D721Med (cell line): ENCODE results near the gene GIMAP6.
"Not testable (repeated sequence)": the region's sequence is repeated elsewhere in the genome, so short reads cannot be mapped to it uniquely, and the experiment has no call there.

ENCODE experiments used
- DNase-seq: peaks from one replicate; pipeline ENCODE4 v3.0.0; 2011; ENCODE audit warnings: low spot score; ENCODE audit not compliant: insufficient read length
- FAIRE-seq: peaks from 2 replicates; lab custom pipeline; 2011; peaks lifted over from hg19 to GRCh38; lab: Jason Lieb, UNC
- TF ChIP-seq, protein P1 (sequence below): IDR thresholded peaks from 2 replicates; pipeline ENCODE4 v1.5.1; 2012; ENCODE audit warnings: mild to moderate bottlenecking, control low read depth; ENCODE audit not compliant: insufficient read depth; ENCODE audit errors: missing control alignments

Gene GIMAP6

DNA sequence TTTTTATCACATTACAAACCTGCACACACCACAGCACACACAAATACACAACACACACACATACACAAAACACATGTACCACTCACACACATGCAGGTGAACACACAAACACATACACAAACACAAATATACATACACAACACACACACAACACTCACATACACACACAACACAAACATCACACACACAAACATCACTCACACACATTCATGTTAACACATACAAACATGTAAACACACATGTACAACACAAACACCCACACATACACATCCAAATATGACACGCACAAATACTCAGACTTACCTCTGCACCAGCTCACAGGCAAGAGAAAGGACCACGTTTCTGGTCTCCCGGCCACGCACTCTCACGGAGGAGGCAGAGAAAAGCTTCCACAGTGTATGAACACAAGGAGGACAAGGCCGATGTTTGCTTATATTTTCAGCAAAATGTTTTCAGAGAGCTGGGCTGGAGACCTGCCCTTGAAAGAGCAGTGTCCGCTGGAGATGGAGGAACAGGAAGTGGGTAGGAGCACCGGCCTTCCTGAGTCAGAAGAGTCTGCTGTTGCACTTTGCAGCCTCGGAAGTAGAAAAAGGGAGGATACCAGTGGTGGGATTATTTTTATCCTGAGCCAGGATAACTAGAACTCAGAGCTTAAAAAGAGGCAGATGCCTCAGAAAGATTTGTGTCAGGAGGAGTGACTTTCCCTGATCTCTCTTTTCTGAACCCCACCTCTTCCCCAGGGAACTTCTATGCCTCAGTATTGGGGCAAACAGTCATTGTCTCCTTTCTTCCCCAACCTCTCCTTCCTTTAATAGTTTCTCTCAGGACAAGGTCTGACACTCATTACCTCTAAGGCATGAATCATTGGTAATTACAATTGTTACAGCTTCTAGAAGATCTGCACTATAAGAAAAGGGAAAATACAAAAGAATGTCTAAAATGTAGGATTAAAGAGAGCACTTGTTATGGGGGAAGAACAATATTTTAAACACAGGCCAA lies at the start of gene GIMAP6:
GIMAP6 (minus strand) TSS at position 520 of the 999 bp plus-strand sequence. CDS start 2,243 bp downstream, outside the sequence.
- FAIRE-seq (no peak), DNase-seq (no peak)
- TF ChIP-seq, protein P1, sequence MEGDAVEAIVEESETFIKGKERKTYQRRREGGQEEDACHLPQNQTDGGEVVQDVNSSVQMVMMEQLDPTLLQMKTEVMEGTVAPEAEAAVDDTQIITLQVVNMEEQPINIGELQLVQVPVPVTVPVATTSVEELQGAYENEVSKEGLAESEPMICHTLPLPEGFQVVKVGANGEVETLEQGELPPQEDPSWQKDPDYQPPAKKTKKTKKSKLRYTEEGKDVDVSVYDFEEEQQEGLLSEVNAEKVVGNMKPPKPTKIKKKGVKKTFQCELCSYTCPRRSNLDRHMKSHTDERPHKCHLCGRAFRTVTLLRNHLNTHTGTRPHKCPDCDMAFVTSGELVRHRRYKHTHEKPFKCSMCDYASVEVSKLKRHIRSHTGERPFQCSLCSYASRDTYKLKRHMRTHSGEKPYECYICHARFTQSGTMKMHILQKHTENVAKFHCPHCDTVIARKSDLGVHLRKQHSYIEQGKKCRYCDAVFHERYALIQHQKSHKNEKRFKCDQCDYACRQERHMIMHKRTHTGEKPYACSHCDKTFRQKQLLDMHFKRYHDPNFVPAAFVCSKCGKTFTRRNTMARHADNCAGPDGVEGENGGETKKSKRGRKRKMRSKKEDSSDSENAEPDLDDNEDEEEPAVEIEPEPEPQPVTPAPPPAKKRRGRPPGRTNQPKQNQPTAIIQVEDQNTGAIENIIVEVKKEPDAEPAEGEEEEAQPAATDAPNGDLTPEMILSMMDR, result no peak

DNA sequence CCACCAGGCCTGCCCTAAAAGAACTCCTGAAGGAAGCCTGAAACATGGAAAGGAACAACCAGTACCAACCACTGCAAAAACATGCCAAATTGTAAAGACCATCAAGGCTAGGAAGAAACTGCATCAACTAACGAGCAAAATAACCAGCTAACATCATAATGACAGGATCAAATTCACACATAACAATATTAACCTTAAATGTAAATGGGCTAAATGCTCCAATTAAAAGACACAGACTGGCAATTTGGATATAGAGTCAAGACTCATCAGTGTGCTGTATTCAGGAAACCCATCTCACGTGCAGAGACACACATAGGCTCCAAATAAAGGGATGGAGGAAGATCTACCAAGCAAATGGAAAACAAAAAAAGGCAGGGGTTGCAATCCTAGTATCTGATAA lies 48.2 kb upstream of the GIMAP6 start:
- not testable (repeated sequence) for DNase-seq, FAIRE-seq

DNA sequence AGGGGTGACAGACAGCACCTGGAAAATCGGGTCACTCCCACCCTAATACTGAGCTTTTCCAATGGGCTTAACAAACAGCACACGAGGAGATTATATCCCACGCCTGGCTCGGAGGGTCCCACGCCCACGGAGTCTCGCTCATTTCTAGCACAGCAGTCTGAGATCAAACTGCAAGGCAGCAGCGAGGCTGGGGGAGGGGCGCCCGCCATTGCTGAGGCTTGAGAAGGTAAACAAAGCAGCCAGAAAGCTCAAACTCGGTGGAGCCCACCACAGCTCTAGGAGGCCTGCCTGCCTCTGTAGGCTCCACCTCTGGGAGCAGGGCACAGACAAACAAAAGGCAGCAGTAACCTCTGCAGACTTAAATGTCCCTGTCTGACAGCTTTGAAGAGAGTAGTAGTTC lies 46.4 kb upstream of the GIMAP6 start:
- not testable (repeated sequence) for FAIRE-seq, DNase-seq

DNA sequence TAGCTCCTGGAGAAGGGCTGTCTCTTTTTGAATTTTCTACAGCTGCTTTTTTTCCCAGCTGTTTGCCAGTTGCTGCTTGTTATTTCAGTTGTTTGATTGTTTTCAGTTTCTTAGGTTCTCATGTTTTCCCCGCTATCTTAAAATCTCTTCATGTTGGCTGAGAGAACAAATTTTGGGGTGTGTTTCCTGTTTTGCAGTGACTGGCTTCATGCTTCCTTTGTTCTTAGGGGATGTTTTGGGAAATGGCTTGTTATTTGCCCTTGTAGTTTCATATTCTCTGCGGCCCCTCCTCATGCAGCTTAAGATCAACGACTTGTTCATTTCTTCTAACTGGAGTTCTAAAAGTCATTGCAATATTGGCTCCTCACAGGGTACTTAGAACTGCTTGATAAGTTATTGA lies 44.7 kb upstream of the GIMAP6 start:
- DNase-seq, FAIRE-seq: not testable (repeated sequence)

DNA sequence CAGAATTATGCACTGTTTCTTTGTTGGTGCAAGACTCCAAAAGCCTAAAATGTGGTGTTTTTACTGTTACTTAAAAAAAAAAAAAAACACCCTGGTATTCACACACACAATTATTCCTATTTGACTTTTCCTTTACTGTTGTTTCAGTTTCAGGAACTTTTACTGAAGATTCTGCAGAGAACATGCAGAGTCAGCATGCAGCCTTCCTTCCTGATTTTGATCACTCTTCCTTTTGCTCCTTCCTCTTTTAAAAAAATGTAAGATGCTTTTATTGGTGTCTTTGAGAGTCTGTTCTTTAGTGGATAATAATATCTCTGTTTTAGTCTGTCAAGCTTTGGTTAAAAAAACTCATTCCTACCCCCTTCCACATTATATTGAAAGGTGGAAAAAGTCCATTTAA lies 44.1 kb upstream of the GIMAP6 start:
- not testable (repeated sequence) for DNase-seq, FAIRE-seq

DNA sequence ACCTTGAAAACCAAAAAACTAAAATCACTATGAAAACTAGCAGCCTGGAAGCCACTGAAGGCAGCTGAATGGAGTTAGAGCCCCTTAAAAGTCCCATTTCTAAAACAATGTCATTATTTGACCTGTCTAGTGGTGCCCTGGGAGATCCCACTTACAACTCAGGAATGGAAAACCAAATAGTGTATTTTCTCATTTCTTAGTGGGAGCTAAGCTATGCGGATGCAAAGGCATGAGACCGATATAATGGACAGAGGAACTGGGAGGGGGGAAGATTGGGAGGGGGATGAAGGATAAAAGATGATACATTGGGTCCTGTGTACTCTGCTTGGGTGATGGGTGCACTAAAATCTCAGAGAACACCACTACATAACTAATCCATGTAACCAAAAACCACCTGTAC lies 43.5 kb upstream of the GIMAP6 start:
- no peak for FAIRE-seq
- DNase-seq, result no peak
- TF ChIP-seq, protein P1, result no peak

DNA sequence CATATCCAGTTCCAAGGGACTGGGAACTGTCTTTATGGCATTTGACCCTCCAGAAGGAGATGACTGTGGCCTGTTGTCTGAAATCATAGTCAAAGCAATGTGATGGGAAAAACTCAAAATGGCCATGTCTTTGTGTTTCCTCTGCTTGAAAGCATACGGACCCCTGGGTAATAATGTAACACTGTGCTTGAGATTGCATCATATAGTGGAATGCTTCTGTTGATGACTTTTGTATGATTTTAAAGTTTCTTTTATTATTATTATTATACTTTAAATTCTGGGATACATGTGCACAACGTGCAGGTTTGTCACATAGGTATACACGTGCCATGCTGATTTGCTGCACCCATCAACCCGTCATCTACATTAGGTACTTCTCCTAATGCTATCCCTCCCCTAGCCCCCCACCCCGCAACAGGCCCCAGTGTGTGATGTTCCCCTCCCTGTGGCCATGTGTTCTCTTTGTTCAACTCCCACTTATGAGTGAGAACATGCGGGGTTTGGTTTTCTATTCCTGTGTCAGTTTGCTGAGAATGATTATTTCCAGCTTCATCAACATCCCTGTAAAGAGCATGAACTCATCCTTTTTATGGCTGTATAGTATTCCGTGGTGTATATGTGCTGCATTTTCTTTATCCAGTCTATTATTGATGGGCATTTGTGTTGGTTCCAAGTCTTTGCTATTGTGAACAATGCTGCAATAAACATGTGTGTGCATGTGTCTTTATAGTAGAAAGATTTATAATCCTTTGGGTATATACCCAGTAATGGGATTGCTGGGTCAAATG lies 39.8 kb upstream of the GIMAP6 start:
- not testable (repeated sequence) for FAIRE-seq

DNA sequence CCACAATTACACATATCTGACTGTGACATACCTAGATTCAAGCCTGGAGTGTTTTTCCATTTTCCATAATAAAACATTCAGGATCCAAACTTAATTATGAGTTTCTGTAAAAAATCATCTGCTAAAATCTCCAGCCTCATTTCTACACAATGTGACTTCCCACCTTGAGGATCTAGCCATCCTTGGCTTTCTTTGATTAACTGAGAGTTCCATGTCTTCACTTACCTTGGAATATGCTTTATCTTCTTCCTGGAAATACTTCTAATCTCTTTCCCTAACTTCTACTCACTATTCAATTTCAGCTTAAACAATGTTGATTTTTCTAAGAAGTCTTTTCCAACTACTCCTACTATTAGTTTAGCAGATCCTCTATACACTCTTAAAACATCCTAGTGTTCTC lies 36.8 kb upstream of the GIMAP6 start:
- DNase-seq, result no peak
- no peak for FAIRE-seq
- TF ChIP-seq, protein P1, result no peak

More for the DNA sequence above, 39.8 kb upstream of the GIMAP6 start:
- DNase-seq, result not testable (repeated sequence)

DNA sequence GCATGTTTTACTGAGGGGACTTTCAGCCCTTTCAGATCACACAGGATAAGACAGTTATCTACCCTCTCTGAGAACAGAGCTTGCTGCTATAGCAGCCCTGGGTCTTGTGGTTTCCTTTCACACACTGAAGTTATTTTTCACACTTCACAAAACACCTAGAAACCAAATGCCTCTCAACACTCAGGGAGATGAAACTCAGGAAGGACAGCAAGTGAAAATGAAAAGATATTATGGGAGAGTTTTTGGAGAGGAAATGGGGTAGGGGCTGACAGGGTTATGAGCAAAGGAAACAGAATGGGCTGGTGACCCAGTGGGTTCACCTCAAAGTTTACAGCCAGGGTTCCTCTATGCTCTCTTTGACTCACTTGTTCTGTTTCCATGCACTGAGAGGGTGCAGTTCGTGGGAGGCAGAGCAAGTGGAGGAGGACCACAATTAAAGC lies 36.3 kb upstream of the GIMAP6 start:
- TF ChIP-seq, protein P1, result no peak
- DNase-seq, result no peak
- FAIRE-seq, result no peak
